T-helper 22 cell (primary cell): ENCODE data around the gene LRRC43.
"Not testable (repeated sequence)": the region's sequence is repeated elsewhere in the genome, so short reads cannot be mapped to it uniquely, and the experiment has no call there.

ENCODE experiments used
- DNase-seq: peaks from one replicate; pipeline ENCODE4 v3.0.0-alpha.2; 2020; ENCODE audit warnings: low read depth

LRRC43 gene

GRCh38 chr12:122155705-122156104, 27.2 kb upstream of the LRRC43 start:
- no peak for DNase-seq

- no peak for DNase-seq
Measured at GRCh38 chr12:122158700-122159285, 24.1 kb upstream of the LRRC43 start.

GRCh38 chr12:122159882-122160281, 23.0 kb upstream of the LRRC43 start:
- DNase-seq = no peak

- no peak for DNase-seq
Measured at GRCh38 chr12:122160761-122161160, 22.2 kb upstream of the LRRC43 start.

- no peak for DNase-seq
Measured at GRCh38 chr12:122161682-122162081, 21.2 kb upstream of the LRRC43 start.

- no peak for DNase-seq
Measured at GRCh38 chr12:122162976-122163375, 19.9 kb upstream of the LRRC43 start.

GRCh38 chr12:122166422-122167349, 16.2 kb upstream of the LRRC43 start:
- DNase-seq = no peak

GRCh38 chr12:122167356-122167925, 15.5 kb upstream of the LRRC43 start:
- no peak for DNase-seq

GRCh38 chr12:122168492-122168891, 14.4 kb upstream of the LRRC43 start:
- DNase-seq = no peak

GRCh38 chr12:122171399-122171798, 11.5 kb upstream of the LRRC43 start:
- no peak for DNase-seq

GRCh38 chr12:122172262-122172939, 10.5 kb upstream of the LRRC43 start:
- DNase-seq = no peak

GRCh38 chr12:122174155-122174845, 8.6 kb upstream of the LRRC43 start, which contains the start of gene IL31:
Gene IL31 (minus strand): TSS chr12:122174221. CDS start chr12:122174172, 49 bp downstream.
- DNase-seq = no peak

- not testable (repeated sequence) for DNase-seq
Measured at GRCh38 chr12:122176473-122176872, 6.5 kb upstream of the LRRC43 start.

- DNase-seq = no peak
Measured at GRCh38 chr12:122183588-122183940, 641 bp downstream of the LRRC43 start.

- DNase-seq = no peak
Measured at GRCh38 chr12:122184517-122184916, 1.6 kb downstream of the LRRC43 start.

- no peak for DNase-seq
Measured at GRCh38 chr12:122185079-122185478, 2.2 kb downstream of the LRRC43 start.

GRCh38 chr12:122185494-122186082, 2.7 kb downstream of the LRRC43 start:
- DNase-seq = no peak

GRCh38 chr12:122187466-122187865, 4.5 kb downstream of the LRRC43 start:
- DNase-seq = no peak

- DNase-seq = no peak
Measured at GRCh38 chr12:122189626-122190475, 6.9 kb downstream of the LRRC43 start.

GRCh38 chr12:122190842-122191668, 8.1 kb downstream of the LRRC43 start:
- no peak for DNase-seq
